Activated CD8-positive, alpha-beta memory T cell treated with anti-CD3 and anti-CD28 coated beads, Interleukin-2, amount 50 U/mL, for 24 hours (primary cell): Measurements from ENCODE around the gene RERG.
"Not testable (repeated sequence)": the region's sequence is repeated elsewhere in the genome, so short reads cannot be mapped to it uniquely, and the experiment has no call there.

ENCODE experiments used
- DNase-seq: peaks from one replicate; pipeline ENCODE4 v3.0.0-alpha.2; 2020; ENCODE audit errors: extremely low read depth

RERG gene

GRCh38 chr12:15220915-15221885 is at the start of gene RERG:
Gene RERG (minus strand): TSS chr12:15221417. CDS start chr12:15217489, 3,928 bp downstream.
- peak; percentile 18 for DNase-seq

GRCh38 chr12:15270591-15270990 is 49.4 kb upstream of the RERG start:
- no peak for DNase-seq

- no peak for DNase-seq
These were observed 47.8 kb upstream of the RERG start for GRCh38 chr12:15268927-15269552.

GRCh38 chr12:15268309-15268708 is 47.1 kb upstream of the RERG start:
- no peak for DNase-seq

GRCh38 chr12:15265875-15266274 is 44.7 kb upstream of the RERG start:
- no peak for DNase-seq

GRCh38 chr12:15256761-15257160 is 35.5 kb upstream of the RERG start:
- no peak for DNase-seq

- no peak for DNase-seq
These were observed 32.8 kb upstream of the RERG start for GRCh38 chr12:15253990-15254389.

- DNase-seq = no peak
These were observed 23.7 kb upstream of the RERG start for GRCh38 chr12:15244926-15245325.

GRCh38 chr12:15244341-15244740 is 23.1 kb upstream of the RERG start:
- DNase-seq = no peak

GRCh38 chr12:15243102-15243501 is 21.9 kb upstream of the RERG start:
- no peak for DNase-seq

- DNase-seq = no peak
These were observed 19.7 kb upstream of the RERG start for GRCh38 chr12:15240898-15241297.

- DNase-seq = no peak
These were observed 13.3 kb upstream of the RERG start for GRCh38 chr12:15234508-15234907.

GRCh38 chr12:15234011-15234410 is 12.8 kb upstream of the RERG start:
- no peak for DNase-seq

GRCh38 chr12:15232959-15233358 is 11.7 kb upstream of the RERG start:
- no peak for DNase-seq

GRCh38 chr12:15231493-15231892 is 10.3 kb upstream of the RERG start:
- no peak for DNase-seq

- no peak for DNase-seq
These were observed 9.5 kb upstream of the RERG start for GRCh38 chr12:15230751-15231150.

GRCh38 chr12:15230137-15230536 is 8.9 kb upstream of the RERG start:
- no peak for DNase-seq

GRCh38 chr12:15227004-15227679 is 5.9 kb upstream of the RERG start:
- no peak for DNase-seq

GRCh38 chr12:15225863-15226218 is 4.6 kb upstream of the RERG start:
- not testable (repeated sequence) for DNase-seq

GRCh38 chr12:15225136-15225862 is 4.1 kb upstream of the RERG start:
- DNase-seq = no peak

GRCh38 chr12:15222219-15222618 is 1.0 kb upstream of the RERG start:
- DNase-seq = no peak

GRCh38 chr12:15220451-15220850 is 766 bp downstream of the RERG start:
- DNase-seq = no peak
